ENCODE results near the gene CASP7.

CASP7 gene

GRCh38 chr10:113666682-113667252, 12.9 kb upstream of the CASP7 start:
- DNase-seq (ENCODE audit: low spot score): no peak

GRCh38 chr10:113680190-113681111, 739 bp downstream of the CASP7 start:
- DNase-seq (ENCODE audit: low spot score): no peak

- DNase-seq (ENCODE audit: low spot score): no peak
Measured at GRCh38 chr10:113681533-113682470, 2.1 kb downstream of the CASP7 start.

- no peak for DNase-seq (ENCODE audit: low spot score)
Measured at GRCh38 chr10:113683300-113683699, 3.6 kb downstream of the CASP7 start.

GRCh38 chr10:113686028-113686427, 6.3 kb downstream of the CASP7 start:
- DNase-seq (ENCODE audit: low spot score): no peak

- DNase-seq (ENCODE audit: low spot score): no peak
Measured at GRCh38 chr10:113687037-113687436, 7.3 kb downstream of the CASP7 start.

- no peak for DNase-seq (ENCODE audit: low spot score)
Measured at GRCh38 chr10:113689057-113689456, 9.3 kb downstream of the CASP7 start.

- DNase-seq (ENCODE audit: low spot score): no peak
Measured at GRCh38 chr10:113689574-113689973, 9.9 kb downstream of the CASP7 start.

- no peak for DNase-seq (ENCODE audit: low spot score)
Measured at GRCh38 chr10:113690749-113691148, 11.0 kb downstream of the CASP7 start.

GRCh38 chr10:113691381-113691780, 11.7 kb downstream of the CASP7 start:
- DNase-seq (ENCODE audit: low spot score): no peak

GRCh38 chr10:113692271-113692670, 12.6 kb downstream of the CASP7 start:
- DNase-seq (ENCODE audit: low spot score): no peak

- no peak for DNase-seq (ENCODE audit: low spot score)
Measured at GRCh38 chr10:113693348-113693747, 13.6 kb downstream of the CASP7 start.

GRCh38 chr10:113695691-113696090, 16.0 kb downstream of the CASP7 start:
- no peak for DNase-seq (ENCODE audit: low spot score)

- DNase-seq (ENCODE audit: low spot score): no peak
Measured at GRCh38 chr10:113697595-113697994, 17.9 kb downstream of the CASP7 start.

- DNase-seq (ENCODE audit: low spot score): no peak
Measured at GRCh38 chr10:113704637-113705343, 25.1 kb downstream of the CASP7 start.

- DNase-seq (ENCODE audit: low spot score): no peak
Measured at GRCh38 chr10:113705344-113705652, 25.6 kb downstream of the CASP7 start.

- no peak for DNase-seq (ENCODE audit: low spot score)
Measured at GRCh38 chr10:113706623-113707022, 26.9 kb downstream of the CASP7 start.

- DNase-seq (ENCODE audit: low spot score): no peak
Measured at GRCh38 chr10:113708640-113709039, 28.9 kb downstream of the CASP7 start.

GRCh38 chr10:113709221-113709838, 29.6 kb downstream of the CASP7 start:
- no peak for DNase-seq (ENCODE audit: low spot score)

- DNase-seq (ENCODE audit: low spot score): no peak
Measured at GRCh38 chr10:113711142-113711541, 31.4 kb downstream of the CASP7 start.

- DNase-seq (ENCODE audit: low spot score): no peak
Measured at GRCh38 chr10:113712024-113712423, 32.3 kb downstream of the CASP7 start.
